ENCODE results near the gene CXCR6.

Gene CXCR6

DNA sequence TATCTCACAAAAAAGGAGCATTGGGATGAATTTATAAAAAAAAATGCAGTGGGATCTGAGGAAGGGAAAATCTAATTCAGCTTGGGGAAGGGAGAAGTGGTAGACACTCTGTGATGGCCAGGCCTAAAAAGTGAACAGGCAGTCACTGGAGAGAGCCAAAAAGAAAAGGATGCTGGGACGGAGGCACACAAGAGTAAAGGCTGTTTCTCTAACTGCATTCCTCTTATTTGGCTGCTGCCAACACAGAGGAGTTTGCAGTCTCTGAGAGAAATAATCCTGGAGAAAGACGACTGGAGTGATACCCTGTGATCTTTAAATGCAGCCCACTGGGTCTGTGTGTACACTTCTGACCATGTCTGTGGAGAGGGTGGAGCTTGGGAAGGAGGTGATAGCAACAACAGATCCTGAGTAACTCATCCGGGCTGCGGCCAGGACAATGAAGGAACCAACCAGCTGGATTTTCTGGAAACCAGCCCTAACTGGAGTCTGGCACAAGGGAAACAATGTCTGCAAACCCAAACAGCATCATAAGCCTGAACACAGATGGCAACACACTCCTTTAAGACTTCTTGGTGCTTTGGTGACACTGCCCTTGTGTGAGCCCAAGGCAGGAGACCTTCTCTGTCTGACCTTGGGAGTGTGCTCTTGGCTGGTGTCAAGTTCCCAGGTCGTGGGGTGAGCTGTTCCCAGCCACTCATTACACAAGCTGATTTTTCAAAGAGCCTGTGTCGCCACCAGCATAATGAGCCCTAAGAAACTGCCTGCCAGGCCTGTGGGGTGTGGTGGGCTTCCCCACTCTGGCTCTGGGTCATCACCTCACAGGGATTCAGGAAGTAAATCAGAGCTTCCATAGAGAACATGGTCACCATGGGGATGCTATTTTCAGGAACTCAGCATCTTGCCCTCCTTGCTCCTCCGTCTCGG lies 44.4 kb downstream of the CXCR6 start:
- H3K9ac ChIP-seq (ENCODE audit: low read depth, low read length), result no peak overlapping the region
- H3K4me1 ChIP-seq (ENCODE audit: control insufficient read depth, insufficient read depth, low read length), result peaks cover 15% of the 10 kb centered on the region
- peaks cover 10% of the 10 kb centered on the region for H3K36me3 ChIP-seq (ENCODE audit: control insufficient read depth, insufficient read depth, low read length)
- no peaks in the 10 kb centered on the region for H3K9me3 ChIP-seq (ENCODE audit: control insufficient read depth, insufficient read depth, low read length)
- H3K27me3 ChIP-seq (ENCODE audit: control insufficient read depth, insufficient read depth, low read length), result no peaks in the 10 kb centered on the region
- H3K4me3 ChIP-seq (ENCODE audit: low read depth, low read length), result no peak overlapping the region

DNA sequence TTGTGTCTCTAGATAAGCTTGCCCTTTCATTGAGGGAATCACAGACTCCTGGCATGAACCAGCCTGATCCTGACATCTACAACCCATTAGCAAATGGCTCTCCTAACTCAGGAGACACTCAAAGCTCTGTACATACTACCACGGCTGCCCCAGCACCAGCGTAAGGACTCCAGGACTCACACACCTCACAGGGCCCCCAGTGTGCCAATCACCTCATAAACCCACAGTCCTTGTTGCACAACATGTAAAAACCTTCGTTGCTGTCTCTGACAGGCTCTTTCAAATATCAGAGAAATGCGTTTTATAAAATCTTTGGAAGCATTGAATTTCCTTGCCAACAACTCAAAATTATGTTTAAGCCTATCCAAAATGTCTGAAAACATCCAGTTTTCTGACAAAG lies 45.1 kb downstream of the CXCR6 start:
- H3K4me1 ChIP-seq (ENCODE audit: control insufficient read depth, insufficient read depth, low read length), result peaks cover 21% of the 10 kb centered on the region
- H3K4me3 ChIP-seq (ENCODE audit: low read depth, low read length), result no peak overlapping the region
- no peaks in the 10 kb centered on the region for H3K9me3 ChIP-seq (ENCODE audit: control insufficient read depth, insufficient read depth, low read length)
- H3K27me3 ChIP-seq (ENCODE audit: control insufficient read depth, insufficient read depth, low read length), result no peaks in the 10 kb centered on the region
- H3K36me3 ChIP-seq (ENCODE audit: control insufficient read depth, insufficient read depth, low read length), result peaks cover 10% of the 10 kb centered on the region
- no peak overlapping the region for H3K9ac ChIP-seq (ENCODE audit: low read depth, low read length)

DNA sequence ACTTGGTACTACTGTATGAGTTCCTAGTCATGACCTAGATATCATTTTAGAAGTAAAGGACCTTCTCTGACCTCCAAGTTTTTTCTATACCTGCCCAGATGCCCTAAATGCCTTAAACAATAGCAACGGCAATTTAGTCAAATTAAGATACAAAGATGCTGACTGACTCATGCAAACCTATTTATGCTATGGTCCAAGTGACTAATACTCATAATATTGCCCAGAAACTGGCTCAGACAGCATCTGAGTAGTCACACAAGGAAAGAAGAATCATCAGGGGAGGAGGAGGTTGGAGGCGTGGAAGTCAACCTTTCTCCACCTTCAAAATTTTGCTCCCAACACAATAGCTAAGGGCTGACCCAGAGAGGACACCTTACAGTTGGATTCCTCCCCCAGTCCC lies 45.5 kb downstream of the CXCR6 start:
- Histone ChIP-seq H3K9ac (ENCODE audit: low read depth, low read length) (no peak overlapping the region), H3K27me3 (ENCODE audit: control insufficient read depth, insufficient read depth, low read length) (no peaks in the 10 kb centered on the region), H3K4me3 (ENCODE audit: low read depth, low read length) (no peak overlapping the region), H3K9me3 (ENCODE audit: control insufficient read depth, insufficient read depth, low read length) (no peaks in the 10 kb centered on the region), H3K4me1 (ENCODE audit: control insufficient read depth, insufficient read depth, low read length) (peaks cover 25% of the 10 kb centered on the region), H3K36me3 (ENCODE audit: control insufficient read depth, insufficient read depth, low read length) (peaks cover 8% of the 10 kb centered on the region)

DNA sequence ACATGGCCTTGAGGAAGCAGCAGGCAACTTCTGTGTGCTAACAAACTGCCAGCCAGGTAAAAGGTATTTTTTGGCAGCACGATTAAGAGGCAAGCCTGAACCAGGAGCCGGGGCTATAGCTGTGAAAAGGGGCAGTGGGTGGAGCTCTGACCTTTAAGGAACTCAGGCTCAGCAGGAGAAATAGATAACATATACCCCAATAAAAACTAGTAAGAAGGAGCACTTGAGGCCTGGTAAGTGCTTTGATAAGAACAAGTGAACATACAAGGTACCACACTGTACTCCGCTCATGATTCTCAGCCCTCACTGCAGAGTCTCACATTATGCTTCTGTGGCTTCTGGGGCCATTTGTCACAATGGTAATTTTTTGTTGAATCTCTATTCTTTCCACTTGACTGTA lies 46.9 kb downstream of the CXCR6 start:
- H3K9ac ChIP-seq (ENCODE audit: low read depth, low read length), result no peak overlapping the region
- peaks cover 30% of the 10 kb centered on the region for H3K4me1 ChIP-seq (ENCODE audit: control insufficient read depth, insufficient read depth, low read length)
- no peaks in the 10 kb centered on the region for H3K36me3 ChIP-seq (ENCODE audit: control insufficient read depth, insufficient read depth, low read length)
- H3K27me3 ChIP-seq (ENCODE audit: control insufficient read depth, insufficient read depth, low read length), result no peaks in the 10 kb centered on the region
- no peaks in the 10 kb centered on the region for H3K9me3 ChIP-seq (ENCODE audit: control insufficient read depth, insufficient read depth, low read length)
- H3K4me3 ChIP-seq (ENCODE audit: low read depth, low read length), result no peak overlapping the region

DNA sequence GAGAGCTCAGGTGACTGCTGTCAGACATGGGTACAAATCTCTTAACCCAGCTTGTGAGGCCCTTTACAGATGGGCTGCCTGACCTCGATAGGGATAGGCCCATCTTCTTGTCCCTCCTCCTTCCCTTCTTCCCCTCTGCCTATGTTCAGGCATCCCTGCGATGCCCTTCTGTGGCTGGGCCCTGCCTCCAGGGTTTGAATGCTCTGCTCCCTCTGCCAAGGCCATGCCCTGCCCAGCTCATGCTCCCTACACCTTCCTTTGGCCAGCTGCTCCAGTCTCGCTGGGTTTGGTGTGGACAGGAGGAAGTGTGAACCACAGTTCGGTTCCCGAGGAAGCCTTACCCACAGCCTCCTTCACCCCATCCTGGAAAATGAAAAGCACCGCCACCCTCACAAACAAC lies 48.1 kb downstream of the CXCR6 start:
- Histone ChIP-seq H3K4me1 (ENCODE audit: control insufficient read depth, insufficient read depth, low read length) (peaks cover 30% of the 10 kb centered on the region), H3K4me3 (ENCODE audit: low read depth, low read length) (no peak overlapping the region), H3K9me3 (ENCODE audit: control insufficient read depth, insufficient read depth, low read length) (no peaks in the 10 kb centered on the region), H3K27me3 (ENCODE audit: control insufficient read depth, insufficient read depth, low read length) (peaks cover 4% of the 10 kb centered on the region), H3K36me3 (ENCODE audit: control insufficient read depth, insufficient read depth, low read length) (no peaks in the 10 kb centered on the region), H3K9ac (ENCODE audit: low read depth, low read length) (no peak overlapping the region)

DNA sequence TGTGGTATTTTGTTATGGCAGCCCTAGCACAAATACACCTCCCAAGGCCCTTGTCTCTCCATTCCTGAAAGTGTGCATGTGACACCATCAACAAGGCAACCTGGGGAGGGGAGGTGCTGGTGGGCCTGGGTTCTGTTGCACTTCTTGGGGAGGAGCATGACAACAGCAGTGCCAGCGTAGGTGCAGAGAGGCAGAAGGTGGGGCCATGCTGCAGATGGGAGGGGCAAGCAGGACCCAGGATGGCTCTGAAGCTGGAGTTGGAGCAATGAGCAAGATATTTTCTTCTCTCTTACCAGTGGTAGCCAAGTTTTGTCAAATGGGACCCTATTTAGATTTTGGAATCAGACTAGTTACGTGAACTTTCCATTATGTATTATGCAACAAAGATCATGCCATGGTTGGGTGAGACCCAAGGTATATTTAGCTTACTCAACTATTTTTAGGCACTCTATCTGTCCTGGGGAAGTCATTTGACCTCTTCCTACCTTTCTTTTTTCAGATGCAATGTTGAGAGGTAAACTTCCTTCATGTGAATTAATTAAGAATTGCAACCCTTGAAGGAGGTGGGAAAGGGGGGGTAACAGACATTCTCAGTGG lies 49.0 kb downstream of the CXCR6 start:
- Histone ChIP-seq H3K9ac (ENCODE audit: low read depth, low read length) (no peak overlapping the region), H3K27me3 (ENCODE audit: control insufficient read depth, insufficient read depth, low read length) (peaks cover 9% of the 10 kb centered on the region)

DNA sequence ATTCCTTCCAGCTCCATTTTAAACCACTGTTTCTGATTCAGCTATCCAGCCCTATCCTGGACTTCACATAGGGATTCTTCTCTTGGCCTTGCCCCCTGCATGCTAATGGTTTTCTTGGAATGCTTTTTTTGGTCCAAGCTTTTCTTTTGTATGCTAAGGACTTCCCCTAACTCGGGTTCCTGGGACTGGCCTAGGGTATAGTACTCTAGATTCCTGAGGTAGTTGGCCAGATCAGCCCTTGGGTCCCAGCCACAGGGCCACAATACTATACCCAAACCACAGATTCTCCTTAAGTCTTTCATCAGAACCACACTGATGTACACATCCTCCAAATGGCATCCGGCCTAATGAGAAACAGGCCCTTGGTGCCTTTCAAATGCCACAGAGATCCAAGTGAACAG lies 49.6 kb downstream of the CXCR6 start:
- H3K4me3 ChIP-seq (ENCODE audit: low read depth, low read length), result no peak overlapping the region
- peaks cover 29% of the 10 kb centered on the region for H3K4me1 ChIP-seq (ENCODE audit: control insufficient read depth, insufficient read depth, low read length)
- peaks cover 9% of the 10 kb centered on the region for H3K27me3 ChIP-seq (ENCODE audit: control insufficient read depth, insufficient read depth, low read length)
- no peaks in the 10 kb centered on the region for H3K9me3 ChIP-seq (ENCODE audit: control insufficient read depth, insufficient read depth, low read length)
- H3K9ac ChIP-seq (ENCODE audit: low read depth, low read length), result no peak overlapping the region
- no peaks in the 10 kb centered on the region for H3K36me3 ChIP-seq (ENCODE audit: control insufficient read depth, insufficient read depth, low read length)

More for the DNA sequence above, 49.0 kb downstream of the CXCR6 start:
- H3K36me3 ChIP-seq (ENCODE audit: control insufficient read depth, insufficient read depth, low read length), result no peaks in the 10 kb centered on the region
- H3K9me3 ChIP-seq (ENCODE audit: control insufficient read depth, insufficient read depth, low read length), result no peaks in the 10 kb centered on the region
- peaks cover 30% of the 10 kb centered on the region for H3K4me1 ChIP-seq (ENCODE audit: control insufficient read depth, insufficient read depth, low read length)
- H3K4me3 ChIP-seq (ENCODE audit: low read depth, low read length), result no peak overlapping the region

DNA sequence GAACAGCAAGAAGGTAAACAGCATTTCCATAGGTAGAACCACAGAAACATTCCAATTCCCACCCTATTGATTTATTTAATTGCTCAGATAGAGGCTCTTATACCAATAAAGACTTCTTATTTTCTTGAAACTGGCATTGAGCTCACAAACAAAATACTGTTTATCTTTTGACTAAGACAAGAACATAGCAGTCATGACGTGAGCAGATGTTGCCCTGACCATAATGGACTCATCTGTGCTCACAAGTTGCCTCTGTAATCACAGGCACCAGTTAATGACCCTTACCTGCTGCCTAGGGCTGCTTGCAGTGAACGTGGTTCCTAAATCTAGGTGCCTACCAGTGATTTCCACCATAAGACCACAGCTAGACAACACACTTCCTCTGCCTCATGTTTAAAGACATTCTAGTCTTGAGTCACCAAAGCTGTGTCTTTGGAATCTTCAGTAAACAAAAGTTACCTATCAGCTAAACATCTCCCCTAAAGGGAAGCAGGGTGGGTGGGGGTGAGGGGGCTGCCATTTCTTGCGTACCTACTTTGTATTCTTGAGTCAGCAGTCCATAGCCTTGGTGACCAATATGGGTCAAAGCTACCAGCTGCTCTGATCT lies 50.3 kb downstream of the CXCR6 start:
- Histone ChIP-seq H3K4me3 (ENCODE audit: low read depth, low read length) (no peak overlapping the region), H3K4me1 (ENCODE audit: control insufficient read depth, insufficient read depth, low read length) (peaks cover 26% of the 10 kb centered on the region), H3K36me3 (ENCODE audit: control insufficient read depth, insufficient read depth, low read length) (no peaks in the 10 kb centered on the region), H3K9ac (ENCODE audit: low read depth, low read length) (no peak overlapping the region), H3K9me3 (ENCODE audit: control insufficient read depth, insufficient read depth, low read length) (no peaks in the 10 kb centered on the region), H3K27me3 (ENCODE audit: control insufficient read depth, insufficient read depth, low read length) (peaks cover 9% of the 10 kb centered on the region)

DNA sequence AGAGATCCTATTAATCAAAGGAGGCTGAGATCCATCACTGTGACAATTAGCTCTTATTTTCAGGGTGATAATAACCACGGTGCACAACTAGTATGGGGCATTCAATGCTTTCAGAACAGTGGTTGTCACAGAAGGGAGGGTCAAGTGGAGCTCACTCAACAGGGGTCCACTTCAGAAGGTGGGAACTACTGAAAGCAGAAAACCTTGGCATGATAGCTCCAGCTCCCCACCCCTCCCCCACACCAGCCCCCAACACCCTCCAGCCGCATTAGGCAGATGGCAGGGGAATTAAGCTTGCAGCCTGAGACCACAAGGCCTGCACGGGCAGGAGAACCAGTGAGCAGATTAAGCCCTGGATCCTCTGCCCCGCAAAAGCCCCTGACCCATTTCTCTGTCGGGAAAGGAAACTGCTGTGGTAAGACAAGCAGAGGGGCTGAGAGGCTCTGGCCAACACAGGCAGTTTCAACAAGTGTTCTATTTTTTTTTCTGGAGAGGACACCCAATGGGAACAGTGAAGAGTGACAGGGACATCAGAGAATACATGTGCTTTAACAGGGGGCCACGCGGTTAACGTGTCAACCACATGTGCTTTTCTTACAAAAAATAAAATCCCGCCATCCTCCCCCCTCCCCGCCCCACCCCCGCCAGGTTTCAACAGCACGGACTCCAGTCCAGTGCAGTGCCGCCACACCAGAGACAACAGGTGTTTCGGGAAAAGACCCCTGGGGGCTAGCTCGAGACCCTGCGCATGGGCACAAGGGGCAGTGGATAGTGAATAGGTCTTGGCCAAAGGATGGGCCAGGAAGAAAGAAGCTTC lies 51.4 kb downstream of the CXCR6 start:
- H3K9me3 ChIP-seq (ENCODE audit: control insufficient read depth, insufficient read depth, low read length), result no peaks in the 10 kb centered on the region
- H3K9ac ChIP-seq (ENCODE audit: low read depth, low read length), result peak overlapping the region; percentile 79
- H3K27me3 ChIP-seq (ENCODE audit: control insufficient read depth, insufficient read depth, low read length), result peaks cover 9% of the 10 kb centered on the region
- peaks cover 26% of the 10 kb centered on the region for H3K4me1 ChIP-seq (ENCODE audit: control insufficient read depth, insufficient read depth, low read length)
- no peaks in the 10 kb centered on the region for H3K36me3 ChIP-seq (ENCODE audit: control insufficient read depth, insufficient read depth, low read length)
- peak overlapping the region; percentile 88 for H3K4me3 ChIP-seq (ENCODE audit: low read depth, low read length)

DNA sequence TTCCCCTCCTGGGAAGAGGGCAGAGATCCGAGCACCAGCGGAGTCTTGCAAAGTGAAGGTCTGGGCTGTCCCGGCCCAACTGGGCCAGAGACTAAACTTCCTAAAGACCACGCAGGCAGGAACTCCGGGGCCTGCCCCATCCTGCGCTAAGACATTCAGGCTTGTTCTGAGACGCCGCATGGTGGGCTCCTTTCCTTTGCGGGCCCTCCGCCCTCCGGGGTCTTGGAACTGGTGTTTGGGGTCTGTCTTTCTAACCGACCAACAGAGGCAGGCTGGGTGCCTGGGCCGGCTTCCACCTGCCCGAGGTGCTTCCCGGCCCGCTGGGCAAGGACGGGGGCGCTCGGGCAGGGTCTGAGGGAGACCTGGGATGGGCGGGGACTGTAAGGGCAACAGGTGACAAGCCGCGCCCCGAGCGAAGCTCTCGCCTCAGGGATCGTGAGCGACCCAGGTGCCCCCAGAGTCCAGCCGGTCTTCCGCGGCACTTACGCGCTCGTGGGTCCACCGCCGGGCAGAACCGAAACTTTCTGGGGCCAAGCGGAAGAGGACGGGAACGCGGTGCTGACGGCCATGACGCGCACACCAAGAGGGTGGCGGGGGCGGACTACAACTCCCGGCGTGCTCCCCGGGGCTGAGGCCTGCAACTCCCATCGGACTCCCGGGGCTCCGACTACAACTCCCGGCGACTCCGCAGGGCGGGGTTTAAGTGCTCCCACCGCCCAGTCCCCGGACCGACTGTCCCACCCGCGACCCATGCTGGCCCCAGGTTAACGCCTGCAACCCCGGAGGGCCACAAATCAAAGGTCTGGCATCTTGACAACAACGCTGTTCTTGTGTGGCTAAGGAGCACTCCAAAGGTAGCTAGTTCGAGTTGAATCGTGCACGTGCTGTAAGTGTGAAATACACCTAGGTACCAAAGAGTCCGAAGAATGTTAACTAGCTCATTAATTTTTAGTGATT lies 52.2 kb downstream of the CXCR6 start, which contains the start of gene FYCO1:
TSS of gene FYCO1 (minus strand) at position 589 of the 957 bp plus-strand sequence. CDS start 10,914 bp downstream, outside the sequence.
- Histone ChIP-seq H3K4me1 (ENCODE audit: control insufficient read depth, insufficient read depth, low read length) (peaks cover 26% of the 10 kb centered on the region), H3K27me3 (ENCODE audit: control insufficient read depth, insufficient read depth, low read length) (peaks cover 9% of the 10 kb centered on the region), H3K4me3 (ENCODE audit: low read depth, low read length) (peak within 1 kb of the TSS; percentile 88), H3K9ac (ENCODE audit: low read depth, low read length) (peak within 1 kb of the TSS; percentile 79), H3K36me3 (ENCODE audit: control insufficient read depth, insufficient read depth, low read length) (no peaks in the 10 kb centered on the region), H3K9me3 (ENCODE audit: control insufficient read depth, insufficient read depth, low read length) (no peaks in the 10 kb centered on the region)

All from iPS-15b (cell line).